KOPT-K1 (cell line): ENCODE measurements around the gene SDHC.
"Not testable (repeated sequence)": the region's sequence is repeated elsewhere in the genome, so short reads cannot be mapped to it uniquely, and the experiment has no call there.

Source experiments
- H3K27ac ChIP-seq: fragments of 200-600 bp; sonication (generic); 2 replicates; pipeline ENCODE4 v1.5.1; 2016; ENCODE audit warnings: antibody characterized with exemption, mild to moderate bottlenecking, low read depth, low read length; ENCODE audit not compliant: poor library complexity, severe bottlenecking
- H3K36me3 ChIP-seq: fragments of 200-600 bp; sonication (generic); 2 replicates; pipeline ENCODE4 v1.5.1; 2017; ENCODE audit warnings: antibody characterized with exemption, mild to moderate bottlenecking, low read length, moderate library complexity; ENCODE audit not compliant: insufficient read depth
- H3K9me3 ChIP-seq: fragments of 200-600 bp; sonication (generic); 2 replicates; pipeline ENCODE4 v1.5.1; 2017; ENCODE audit warnings: antibody characterized with exemption, low read length, mild to moderate bottlenecking; ENCODE audit not compliant: insufficient read depth, poor library complexity, severe bottlenecking

SDHC gene

GRCh38 chr1:161409848-161410635 lies 95.9 kb downstream of the SDHC start:
- not testable (repeated sequence) for H3K9me3 ChIP-seq, H3K36me3 ChIP-seq
- peak overlapping the region; percentile 41 for H3K27ac ChIP-seq

- H3K36me3 ChIP-seq, H3K9me3 ChIP-seq: not testable (repeated sequence)
- peak overlapping the region; percentile 41 for H3K27ac ChIP-seq
Measured at GRCh38 chr1:161410636-161410970, 96.4 kb downstream of the SDHC start.
